Activated CD4-positive, CD25-positive, alpha-beta regulatory T cell treated with anti-CD3 and anti-CD28 coated beads, Interleukin-2, amount 50 U/mL, for 72 hours (primary cell): ENCODE measurements around the gene NOP9.
"Not testable (repeated sequence)": the region's sequence is repeated elsewhere in the genome, so short reads cannot be mapped to it uniquely, and the experiment has no call there.

Source experiments
- DNase-seq: peaks from one replicate; pipeline ENCODE4 v3.0.0; 2021

NOP9 gene

DNA sequence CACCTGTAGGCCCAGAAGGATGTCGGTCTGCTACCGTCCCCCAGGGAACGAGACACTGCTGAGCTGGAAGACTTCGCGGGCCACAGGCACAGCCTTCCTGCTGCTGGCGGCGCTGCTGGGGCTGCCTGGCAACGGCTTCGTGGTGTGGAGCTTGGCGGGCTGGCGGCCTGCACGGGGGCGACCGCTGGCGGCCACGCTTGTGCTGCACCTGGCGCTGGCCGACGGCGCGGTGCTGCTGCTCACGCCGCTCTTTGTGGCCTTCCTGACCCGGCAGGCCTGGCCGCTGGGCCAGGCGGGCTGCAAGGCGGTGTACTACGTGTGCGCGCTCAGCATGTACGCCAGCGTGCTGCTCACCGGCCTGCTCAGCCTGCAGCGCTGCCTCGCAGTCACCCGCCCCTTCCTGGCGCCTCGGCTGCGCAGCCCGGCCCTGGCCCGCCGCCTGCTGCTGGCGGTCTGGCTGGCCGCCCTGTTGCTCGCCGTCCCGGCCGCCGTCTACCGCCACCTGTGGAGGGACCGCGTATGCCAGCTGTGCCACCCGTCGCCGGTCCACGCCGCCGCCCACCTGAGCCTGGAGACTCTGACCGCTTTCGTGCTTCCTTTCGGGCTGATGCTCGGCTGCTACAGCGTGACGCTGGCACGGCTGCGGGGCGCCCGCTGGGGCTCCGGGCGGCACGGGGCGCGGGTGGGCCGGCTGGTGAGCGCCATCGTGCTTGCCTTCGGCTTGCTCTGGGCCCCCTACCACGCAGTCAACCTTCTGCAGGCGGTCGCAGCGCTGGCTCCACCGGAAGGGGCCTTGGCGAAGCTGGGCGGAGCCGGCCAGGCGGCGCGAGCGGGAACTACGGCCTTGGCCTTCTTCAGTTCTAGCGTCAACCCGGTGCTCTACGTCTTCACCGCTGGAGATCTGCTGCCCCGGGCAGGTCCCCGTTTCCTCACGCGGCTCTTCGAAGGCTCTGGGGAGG lies 11.3 kb downstream of the NOP9 start, which contains the start of gene LTB4R:
Gene LTB4R, plus strand, starts transcription at position 857 of the 959 bp plus-strand sequence. CDS start 4,150 bp downstream, outside the sequence.
- peak; percentile 73 for DNase-seq

DNA sequence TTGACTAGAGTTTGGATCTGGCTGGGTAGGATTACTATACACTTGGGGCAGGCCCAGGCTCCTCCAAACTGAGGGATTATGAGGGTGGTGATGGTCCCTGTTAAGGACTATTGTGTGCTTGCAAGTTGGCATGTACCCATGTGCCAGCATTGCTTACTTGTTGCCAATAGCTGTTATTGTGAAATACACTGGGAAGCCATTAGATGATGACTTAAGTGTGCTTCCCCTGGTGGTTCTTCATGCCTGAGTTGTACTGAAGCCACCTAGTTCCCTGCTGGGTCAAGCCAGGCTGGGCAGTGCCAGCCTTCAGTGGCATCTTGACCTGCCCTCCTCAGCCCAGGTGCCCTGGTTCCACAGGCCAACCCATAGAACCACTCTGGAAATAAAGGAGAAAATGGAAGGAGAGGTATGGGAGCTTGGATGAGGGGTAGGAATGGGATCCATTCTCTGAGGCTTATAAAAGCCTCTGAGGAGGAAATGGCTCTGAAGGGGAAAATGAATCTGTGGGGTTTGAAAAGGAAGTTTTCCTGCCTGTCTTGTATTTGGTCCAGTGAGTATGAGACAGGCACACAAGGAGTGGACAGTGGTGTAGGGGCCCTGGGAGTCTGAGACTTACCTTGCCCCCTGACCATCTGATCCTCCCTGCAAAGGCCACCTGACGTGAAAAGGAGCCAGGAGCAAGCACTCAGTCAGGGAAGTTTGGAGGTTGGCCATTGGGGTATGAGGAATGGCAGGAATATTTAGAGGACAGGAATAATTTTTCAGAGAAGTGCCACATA lies 12.4 kb downstream of the NOP9 start:
- DNase-seq: no peak

DNA sequence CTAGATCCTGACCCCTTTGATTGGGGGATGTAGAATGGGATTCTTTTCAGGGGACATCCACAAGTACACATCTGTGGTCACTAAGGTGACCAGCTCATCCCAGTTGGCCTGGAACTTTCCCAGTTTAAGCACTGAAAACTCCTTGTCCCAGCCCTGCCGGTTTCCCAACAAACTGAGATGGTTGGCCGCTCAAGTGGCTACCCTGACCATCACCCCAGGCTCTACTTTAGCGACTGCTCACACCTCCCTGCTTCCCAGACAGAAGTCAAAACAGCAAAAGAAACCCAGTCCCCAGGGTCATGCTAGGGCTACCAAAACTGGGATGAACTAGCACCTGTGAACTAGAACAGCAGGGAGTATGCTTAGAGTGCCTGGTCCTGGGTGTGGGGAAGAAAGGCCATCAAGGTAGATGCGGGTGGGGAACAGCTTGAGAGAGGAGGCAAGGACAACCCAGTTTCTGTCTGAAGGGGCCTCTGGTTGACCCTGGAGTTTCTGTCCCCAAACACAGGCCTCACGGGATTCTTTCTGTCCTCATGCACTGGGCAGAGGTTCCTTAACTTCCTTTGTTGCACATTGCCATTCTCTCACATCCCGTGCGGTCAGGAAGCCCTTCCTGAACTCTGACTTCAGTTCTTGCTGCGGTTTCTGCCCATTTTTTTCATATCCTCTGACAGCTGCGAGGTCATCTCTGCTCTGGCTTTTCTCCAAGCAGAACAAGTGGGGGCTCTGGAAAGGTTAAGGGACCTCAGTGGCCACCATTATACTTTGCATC lies 13.3 kb downstream of the NOP9 start:
- no peak for DNase-seq

DNA sequence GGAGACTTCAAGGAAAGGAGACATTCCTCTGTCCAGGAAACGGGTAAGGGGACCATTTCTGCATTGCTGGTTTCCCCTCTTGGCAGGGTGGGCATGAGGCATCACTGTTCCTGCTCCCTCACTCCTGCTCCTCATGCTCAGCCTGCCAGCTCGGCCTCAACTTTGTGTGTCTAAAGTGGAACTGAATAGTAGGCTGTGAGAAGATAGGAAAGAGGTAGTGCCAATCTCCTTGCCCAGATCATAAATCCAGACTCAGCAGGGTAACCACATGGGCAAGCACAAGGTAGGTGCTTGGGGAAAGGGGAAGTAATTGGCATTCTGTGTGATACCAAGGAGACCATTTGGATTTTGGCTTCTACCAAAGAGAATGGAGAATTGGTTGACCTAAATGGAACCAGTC lies 14.3 kb downstream of the NOP9 start:
- DNase-seq: no peak

DNA sequence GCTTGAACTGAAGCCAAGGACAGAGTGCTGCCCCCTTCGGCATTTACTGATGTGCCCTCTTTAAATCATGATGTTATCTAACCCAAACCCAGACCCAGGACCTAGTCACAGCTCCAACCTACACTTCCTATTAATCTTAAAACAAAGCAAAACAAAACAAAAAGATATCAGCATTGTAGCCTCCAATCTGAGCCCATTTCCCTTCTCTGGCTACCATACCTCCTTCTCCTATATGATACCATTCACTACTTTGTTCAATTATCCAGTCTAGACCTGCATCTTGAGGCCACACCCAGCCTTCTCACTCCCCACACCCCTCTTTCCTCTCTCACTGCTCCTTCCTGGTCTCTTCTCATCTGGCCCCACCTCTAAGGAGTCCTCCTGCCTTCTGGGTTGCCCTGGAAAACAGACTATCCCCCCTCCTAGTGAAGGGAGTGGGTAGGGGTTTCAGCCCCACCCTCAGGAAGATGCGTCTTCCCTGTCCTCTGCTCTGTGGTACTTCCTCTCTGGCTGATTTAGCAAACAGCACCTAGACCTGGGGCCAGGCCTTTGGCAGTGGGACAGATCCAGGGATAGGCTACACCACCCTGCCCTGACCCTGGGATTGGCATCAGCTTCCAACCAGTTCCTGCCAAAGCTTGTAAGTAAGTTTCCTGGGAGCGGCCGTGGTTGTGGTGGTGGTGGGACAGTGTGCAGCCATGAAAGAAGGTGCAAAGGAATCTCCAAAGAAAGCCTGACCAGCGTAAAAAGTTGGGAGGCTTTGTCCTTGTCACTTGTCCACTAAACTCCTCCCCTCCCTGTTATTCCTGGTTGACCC lies 14.9 kb downstream of the NOP9 start:
- no peak for DNase-seq

DNA sequence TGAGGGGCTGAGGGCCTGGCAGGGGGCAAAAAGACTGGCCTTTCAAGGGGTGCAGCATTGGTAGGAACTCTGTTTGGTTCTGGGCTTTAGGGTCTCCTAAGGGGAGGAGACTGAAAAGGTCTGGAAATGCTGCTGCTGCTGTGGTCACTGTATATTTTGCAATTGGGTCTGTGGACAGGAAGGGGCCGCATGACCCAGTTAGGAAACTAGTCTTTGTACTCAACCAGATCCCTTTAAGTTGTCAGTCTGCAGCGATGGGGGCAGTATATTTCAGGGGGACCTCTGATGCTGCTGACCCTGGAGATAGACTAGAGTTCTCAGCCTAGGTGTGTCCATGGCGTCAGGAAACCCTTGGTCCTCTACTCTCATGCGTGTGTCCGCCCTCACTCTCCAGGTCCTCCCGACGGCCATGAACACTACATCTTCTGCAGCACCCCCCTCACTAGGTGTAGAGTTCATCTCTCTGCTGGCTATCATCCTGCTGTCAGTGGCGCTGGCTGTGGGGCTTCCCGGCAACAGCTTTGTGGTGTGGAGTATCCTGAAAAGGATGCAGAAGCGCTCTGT lies 15.7 kb downstream of the NOP9 start:
- DNase-seq: no peak

DNA sequence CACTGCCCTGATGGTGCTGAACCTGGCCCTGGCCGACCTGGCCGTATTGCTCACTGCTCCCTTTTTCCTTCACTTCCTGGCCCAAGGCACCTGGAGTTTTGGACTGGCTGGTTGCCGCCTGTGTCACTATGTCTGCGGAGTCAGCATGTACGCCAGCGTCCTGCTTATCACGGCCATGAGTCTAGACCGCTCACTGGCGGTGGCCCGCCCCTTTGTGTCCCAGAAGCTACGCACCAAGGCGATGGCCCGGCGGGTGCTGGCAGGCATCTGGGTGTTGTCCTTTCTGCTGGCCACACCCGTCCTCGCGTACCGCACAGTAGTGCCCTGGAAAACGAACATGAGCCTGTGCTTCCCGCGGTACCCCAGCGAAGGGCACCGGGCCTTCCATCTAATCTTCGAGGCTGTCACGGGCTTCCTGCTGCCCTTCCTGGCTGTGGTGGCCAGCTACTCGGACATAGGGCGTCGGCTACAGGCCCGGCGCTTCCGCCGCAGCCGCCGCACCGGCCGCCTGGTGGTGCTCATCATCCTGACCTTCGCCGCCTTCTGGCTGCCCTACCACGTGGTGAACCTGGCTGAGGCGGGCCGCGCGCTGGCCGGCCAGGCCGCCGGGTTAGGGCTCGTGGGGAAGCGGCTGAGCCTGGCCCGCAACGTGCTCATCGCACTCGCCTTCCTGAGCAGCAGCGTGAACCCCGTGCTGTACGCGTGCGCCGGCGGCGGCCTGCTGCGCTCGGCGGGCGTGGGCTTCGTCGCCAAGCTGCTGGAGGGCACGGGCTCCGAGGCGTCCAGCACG lies 16.4 kb downstream of the NOP9 start:
- no peak for DNase-seq

DNA sequence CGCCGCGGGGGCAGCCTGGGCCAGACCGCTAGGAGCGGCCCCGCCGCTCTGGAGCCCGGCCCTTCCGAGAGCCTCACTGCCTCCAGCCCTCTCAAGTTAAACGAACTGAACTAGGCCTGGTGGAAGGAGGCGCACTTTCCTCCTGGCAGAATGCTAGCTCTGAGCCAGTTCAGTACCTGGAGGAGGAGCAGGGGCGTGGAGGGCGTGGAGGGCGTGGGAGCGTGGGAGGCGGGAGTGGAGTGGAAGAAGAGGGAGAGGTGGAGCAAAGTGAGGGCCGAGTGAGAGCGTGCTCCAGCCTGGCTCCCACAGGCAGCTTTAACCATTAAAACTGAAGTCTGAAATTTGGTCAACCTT lies 16.9 kb downstream of the NOP9 start:
- no peak for DNase-seq

DNA sequence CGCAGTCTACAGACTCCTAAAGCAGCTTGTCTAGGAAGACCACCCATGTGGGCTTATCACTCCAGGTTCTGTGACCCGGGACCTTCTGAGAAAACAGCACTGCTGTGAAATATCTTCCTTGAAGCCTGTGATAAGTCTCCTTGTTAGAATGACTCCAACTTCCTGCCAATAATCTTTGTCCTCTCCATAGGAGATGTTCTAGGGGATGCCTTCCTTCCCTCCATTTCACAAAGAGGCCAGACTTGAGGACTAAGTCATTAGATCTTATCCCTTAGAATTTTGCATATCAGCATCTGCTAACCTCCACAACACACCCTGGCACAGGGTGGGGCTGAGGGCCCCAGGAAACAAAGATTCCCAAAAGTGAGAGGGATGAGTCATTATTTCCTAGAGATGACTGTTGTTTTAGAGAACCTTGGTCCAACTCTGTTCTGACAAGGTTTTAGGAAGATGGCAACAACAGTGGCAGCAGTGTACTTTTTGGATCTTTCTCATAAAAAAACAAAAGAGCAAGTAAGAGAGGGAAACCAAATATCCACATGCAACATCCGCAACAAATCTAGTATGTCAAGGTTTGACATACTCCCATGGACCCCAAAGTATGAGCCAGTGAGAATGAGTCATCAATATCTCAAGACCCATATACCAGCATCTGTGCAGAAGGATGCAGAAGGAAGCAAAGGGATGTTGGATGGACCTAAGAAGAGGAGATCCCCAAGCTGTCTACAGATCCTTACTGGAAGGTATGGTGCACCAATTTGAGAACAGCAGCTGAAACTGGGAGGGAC lies 17.7 kb downstream of the NOP9 start:
- no peak for DNase-seq

DNA sequence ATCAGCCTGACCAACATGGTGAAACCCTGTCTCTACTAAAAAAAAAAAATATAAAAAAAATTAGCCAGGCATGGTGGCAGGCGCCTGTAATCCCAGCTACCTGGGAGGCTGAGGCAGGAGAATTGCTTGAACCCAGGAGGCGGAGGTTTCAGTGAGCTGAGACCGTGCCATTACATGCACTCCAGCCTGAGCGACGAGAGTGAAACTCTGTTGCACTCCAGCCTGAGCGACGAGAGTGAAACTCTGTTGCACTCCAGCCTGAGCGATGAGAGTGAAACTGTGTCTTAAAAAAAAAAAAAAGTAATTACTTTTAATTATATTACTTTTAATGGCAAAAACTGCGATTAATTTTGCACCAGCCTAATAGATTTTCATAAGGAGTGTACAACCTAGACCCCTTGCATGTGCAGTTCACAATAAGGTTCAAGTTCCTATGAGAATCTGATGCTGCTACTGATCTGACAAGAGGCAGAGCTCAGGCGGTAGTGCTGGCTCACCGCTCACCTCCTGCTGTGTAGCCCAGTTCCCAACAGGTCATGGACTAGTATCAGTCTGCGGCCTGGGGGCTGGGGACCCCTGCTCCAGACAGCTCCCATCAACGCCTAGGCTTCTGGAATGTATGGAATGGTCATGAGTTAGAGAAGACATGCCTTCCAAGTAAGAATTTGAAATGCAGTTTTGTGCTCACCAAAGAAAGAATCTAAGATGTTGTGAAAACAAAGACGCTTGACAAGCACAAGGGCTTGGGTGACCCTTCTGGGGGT lies 21.7 kb downstream of the NOP9 start:
- DNase-seq: no peak

DNA sequence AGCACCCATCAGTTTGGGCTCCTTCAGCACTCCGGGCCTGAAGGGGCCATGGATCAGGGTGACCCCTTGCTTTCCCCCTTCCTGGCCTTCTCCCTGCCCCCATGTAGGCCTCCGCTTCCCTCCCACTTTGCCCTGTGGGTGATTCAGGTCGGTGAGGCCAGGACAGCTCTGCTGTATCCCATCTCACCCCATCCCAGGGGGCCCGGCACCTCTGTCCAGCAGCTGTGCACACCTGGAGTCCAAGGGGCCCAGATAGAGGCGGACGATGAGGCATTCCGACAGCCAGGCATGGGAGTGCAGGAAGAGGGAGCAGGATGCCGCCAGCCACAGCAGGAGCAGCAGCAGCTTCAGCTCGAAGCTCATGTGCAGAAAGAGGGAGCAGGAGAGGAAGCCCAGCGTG lies 23.0 kb downstream of the NOP9 start:
- no peak for DNase-seq

DNA sequence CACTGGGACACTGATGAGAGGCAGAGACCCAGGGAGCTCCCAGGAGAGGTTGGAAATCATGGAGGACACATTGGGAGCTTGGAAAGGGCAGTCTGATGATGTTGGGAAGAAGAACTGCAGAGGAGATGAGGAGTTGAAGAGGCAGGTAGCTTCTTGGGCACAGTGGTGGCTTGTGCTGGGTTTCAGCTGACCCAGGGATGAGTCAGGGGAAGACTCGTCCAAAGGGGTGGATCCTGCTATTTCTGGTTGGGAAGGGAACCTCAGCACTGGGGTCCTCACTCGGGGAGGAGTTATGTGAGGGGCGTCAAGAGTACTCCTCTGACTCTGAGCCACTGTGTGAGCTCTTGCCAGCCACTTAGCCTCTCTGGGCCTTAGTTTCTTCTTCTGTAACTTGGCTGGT lies 23.7 kb downstream of the NOP9 start:
- DNase-seq: no peak

DNA sequence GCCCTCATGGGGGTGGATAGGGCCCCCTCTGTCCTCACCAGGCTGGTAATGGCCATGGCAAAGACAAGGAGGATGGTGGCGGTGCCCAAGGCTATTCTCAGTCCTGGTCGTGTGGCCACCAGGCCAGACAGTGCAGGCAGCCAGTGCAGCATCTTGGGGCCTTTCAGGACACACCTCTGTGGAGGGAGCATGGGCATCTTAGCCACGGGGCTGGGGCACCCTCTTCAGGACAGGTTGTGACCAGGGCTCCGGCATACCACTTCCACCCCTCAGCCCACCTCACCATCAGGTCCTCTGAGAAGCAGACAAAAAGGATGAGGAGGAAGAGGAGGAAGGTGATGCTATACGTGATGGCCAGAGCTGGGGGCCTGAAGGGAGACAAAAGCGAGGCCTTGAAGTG lies 24.4 kb downstream of the NOP9 start:
- DNase-seq: no peak

DNA sequence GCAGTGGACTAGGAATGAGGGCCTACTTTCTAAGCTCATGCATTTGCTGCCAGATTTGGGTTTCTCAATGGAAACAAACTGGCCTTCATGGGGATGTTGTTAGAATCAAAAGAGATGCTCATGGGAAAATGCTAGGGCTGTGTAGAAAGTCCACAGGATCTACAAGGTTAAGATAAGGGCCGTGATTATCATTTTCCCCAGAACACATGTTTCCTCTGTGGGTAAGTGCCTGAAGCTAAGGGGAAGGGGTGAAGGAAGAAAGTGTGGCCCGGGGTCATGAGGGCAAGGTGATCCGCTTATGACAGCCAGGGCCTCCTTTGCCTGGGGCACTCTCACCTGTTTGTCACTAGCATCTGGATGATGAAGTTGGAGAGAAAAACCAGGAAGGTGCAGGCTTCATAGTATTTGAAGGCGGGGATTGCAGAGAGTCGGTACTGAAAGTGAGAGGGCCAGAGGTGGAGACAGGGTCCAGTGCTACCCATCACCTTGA lies 25.4 kb downstream of the NOP9 start:
- no peak for DNase-seq

DNA sequence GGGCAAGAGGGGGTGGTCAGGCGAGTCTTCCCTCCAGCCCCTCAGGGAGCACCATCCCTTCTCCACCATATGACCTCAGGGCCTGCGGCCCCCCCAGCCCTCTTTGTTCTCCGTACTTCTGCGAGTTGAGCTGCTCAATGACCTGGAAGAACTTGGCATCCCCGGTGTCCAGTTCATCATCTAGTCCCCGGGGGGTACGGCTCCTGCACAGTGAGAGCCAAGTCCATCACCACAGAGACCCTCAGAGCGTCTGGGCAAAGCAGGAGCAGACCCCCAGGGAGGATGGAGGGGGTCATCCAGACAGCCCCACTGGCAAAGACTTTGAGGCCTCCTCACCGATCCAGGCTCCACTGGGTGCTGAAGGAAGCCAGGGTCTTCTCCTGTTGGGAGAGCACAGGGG lies 26.3 kb downstream of the NOP9 start:
- no peak for DNase-seq

DNA sequence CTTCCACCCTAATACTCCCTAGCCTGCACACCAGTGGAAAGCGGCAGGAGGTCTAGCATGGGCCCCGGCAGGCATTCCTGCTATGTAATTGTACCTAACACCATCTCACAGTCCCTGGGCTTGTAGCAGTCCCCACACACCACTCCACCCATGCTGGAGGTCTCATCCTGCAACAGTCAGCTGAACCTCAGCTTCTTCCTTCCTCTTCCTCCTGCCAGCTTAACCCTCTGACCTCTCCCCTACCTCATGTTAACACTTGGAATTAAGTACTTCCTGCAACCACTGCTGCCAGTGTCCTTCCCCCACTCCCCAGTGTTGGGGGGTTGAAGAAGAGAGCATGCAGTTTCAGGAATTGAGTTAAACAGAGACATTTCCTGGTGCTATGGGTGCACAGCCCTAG lies 27.7 kb downstream of the NOP9 start:
- DNase-seq: no peak

DNA sequence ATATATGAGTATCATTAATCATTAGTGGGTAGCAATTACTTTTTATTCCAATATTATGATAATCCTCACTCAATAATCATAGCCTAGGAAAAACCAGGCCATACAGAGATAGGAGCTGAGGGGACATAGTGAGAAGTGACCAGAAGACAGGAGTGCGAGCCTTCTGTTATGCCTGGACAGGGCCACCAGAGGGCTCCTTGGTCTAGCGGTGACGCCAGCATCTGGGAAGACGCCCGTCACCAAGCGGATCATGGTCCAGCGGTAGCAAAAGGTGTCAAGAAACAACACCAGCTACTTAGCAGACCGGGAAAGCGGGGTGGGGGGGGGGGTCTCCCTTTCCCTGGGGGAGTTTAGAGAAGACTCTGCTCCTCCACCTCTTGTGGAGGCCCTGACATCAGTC lies 28.3 kb downstream of the NOP9 start:
- DNase-seq: not testable (repeated sequence)

DNA sequence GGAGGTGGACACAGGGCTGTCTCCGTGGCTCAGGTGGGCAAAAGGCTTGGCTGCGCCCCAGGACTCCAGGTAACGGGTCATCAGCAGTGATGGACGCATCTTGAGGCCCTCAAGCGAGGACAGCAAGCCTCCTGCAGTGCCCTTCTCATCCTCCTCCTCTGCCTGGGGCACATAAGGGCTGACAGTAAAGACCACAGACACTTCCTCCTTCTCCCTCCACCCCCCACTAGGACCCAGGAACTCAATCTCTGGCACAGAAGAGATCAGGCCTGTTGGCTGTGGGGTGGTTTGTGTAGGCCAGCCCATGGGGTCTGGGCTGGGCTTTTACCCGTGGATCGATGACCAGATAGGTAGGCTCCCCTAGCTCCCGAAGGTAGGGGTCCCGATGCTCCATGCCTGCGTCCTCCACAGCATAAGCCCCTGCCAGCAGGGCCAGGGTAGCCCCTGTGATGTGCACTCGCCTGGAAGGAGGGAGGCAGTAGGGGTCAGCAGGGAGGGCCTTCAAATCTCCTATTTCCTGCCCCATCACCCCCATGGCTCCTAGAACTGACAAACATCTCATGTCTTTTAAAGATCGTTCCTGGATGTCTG lies 29.5 kb downstream of the NOP9 start:
- no peak for DNase-seq

DNA sequence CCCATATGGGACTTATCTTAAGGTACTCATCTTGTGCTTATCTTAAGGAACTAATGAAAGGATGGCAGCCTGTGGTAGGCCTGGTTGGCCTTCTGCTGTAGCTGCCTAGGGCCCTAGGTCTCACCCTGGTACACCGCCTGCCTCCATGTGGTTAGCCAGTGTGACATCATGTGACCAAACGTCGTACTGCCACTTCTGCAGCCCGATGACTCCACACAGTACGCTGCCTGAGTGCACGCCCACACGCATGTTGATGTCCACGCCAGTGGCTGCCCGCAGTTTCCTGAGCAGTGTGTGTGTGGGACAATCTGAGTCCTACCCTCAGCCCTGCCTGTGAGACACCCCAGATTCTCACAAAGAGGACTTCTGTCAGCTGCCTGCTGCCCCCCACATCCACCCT lies 30.1 kb downstream of the NOP9 start:
- peak; percentile 48 for DNase-seq
